Measurements from ENCODE around the gene APBA2. TPM values are rescaled to one million over a fixed set of nuclear protein-coding genes. Genes with fewer than 3 reads are reported as not detected.
A peak's percentile ranks its signal among the peaks of the same experiment; 100 is the strongest.

APBA2 gene
- total RNA-seq, 2 donors from 2014 or later = 9.1 to 9.8 TPM

DNA sequence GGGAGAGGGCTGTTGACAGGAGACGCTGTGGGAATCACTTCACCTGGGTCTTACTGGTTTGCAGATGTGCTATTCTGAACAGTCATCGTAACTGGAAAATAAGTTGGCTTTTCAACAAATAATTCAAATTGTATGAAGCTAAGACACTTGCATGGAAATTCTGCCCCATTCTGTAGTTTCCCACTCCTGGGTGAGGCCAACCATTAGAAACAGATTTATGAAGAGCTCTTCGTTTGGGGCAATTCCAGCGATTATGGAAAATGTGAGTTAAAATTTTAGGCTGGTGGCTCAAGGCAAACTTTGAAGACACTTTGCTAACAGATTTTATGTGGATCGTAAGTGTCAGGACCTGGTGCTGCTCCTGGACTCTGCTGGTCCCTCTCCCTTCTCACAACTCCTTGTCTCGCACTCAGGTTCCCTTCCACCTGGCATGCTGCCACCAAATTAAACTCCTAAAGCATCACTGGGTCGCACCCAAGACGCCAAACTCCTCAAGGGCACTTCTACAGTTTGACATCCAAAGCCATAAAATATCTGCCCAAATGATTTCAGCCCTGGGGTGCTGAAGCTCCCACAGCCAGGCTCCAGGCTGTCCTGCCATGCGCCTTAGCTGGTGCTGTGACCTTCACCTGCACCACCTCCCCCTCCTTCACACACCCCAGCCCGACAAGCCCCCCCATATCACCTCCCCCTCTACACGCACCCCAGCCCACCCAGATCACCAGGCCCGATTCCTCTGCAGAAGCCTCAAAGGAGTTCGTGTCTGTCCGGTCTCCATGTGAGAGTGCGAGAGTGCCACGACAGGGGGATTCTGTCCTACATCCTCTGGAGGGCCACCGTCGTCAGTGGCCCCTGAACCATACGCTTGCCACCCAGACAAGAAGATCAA lies 245.4 kb downstream of the APBA2 start:
- no peak overlapping the region for H3K4me3 Mint-ChIP-seq
- H3K27me3 Mint-ChIP-seq (ENCODE audit: low read depth) = no peaks in the 10 kb centered on the region
- ATAC-seq (replicated peaks in 1 of 2) (no peak), DNase-seq (no peak)
- H3K4me1 Mint-ChIP-seq (ENCODE audit: low read depth) = no peaks in the 10 kb centered on the region
- no peaks in the 10 kb centered on the region for H3K9me3 Mint-ChIP-seq
- no peak overlapping the region for H3K27ac Mint-ChIP-seq
- H3K36me3 Mint-ChIP-seq (ENCODE audit: insufficient read depth in 2 of 2) = no peaks in the 10 kb centered on the region

DNA sequence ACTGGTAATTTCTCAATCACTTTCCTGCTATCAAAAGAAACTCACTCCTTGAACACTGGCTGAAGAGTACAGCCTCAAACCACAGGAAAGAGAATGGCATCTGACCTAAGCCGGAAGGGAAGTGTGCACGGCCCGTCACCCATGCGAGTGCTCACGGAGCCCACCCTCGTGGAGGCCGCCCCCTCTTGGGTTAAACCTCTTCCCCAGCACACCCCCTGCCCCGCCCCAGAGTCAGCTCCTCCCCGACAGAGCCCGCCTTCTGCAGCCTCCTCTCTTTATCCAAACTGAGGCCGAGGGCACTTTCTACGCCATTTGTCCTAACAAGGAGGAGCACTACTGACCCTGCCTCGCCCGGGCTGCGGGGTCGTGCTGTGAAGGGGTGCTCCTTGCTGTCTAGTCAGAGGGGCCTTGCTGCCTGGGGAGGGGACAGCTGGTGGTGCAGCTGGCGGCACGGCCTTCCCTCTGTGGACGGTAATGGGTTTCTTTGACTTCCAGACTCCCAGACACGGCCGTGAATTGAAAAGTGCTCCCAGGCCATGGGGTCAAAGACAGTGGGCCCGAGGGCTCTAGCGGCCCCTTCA lies 246.2 kb downstream of the APBA2 start:
- ATAC-seq (replicated peaks in 1 of 2) = no peak
- Mint-ChIP-seq H3K4me1 (ENCODE audit: low read depth) (no peaks in the 10 kb centered on the region), H3K9me3 (no peaks in the 10 kb centered on the region), H3K27me3 (ENCODE audit: low read depth) (no peaks in the 10 kb centered on the region), H3K36me3 (ENCODE audit: insufficient read depth in 2 of 2) (no peaks in the 10 kb centered on the region), H3K4me3 (no peak overlapping the region), H3K27ac (no peak overlapping the region)
- DNase-seq = no peak

DNA sequence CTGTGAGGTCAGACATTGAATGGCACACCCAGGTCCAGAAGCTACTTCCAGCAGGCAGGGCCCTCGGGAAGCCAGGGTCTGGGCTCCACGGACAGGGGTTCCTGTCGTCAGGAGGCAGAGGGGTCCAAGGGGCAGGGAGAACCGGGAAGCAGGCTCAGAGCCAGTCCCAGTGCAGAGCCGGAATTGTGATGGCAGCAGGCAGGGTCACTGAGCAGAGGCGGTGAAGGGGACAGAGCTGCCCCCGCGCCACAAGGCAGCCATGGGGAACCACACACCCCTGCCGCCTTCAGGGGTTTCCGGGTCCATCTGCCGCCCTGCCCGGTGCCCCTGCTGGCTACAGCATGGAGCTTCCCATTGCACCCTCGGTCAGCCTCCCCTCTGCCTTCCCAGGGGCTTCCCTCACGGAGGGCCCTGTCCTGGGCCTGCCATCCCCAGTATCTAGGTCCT lies 247.0 kb downstream of the APBA2 start:
- ATAC-seq (replicated peaks in 1 of 2) (no peak), DNase-seq (no peak)
- Mint-ChIP-seq H3K4me3 (no peak overlapping the region), H3K36me3 (ENCODE audit: insufficient read depth in 2 of 2) (no peaks in the 10 kb centered on the region), H3K27me3 (ENCODE audit: low read depth) (no peaks in the 10 kb centered on the region), H3K4me1 (ENCODE audit: low read depth) (no peaks in the 10 kb centered on the region), H3K9me3 (no peaks in the 10 kb centered on the region), H3K27ac (no peak overlapping the region)

DNA sequence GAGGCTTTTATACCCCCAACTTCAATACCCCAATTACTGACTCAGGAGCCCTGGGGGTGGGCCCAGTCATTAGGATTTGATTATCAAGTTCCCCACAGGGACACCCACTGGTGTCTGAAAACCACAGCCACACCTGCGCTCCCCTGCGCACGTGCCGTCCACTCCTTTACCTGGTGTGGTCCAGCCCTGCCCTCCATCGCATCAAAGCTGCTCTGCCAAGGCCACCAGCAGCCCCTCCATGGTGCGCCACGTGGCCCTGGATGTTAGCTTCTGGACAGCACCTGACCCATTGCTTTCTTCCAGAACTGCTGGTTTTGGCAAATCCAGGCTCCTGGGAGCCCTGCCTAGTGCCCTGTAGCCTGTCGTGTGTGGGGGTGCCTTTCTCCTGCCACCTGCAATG lies 247.5 kb downstream of the APBA2 start:
- DNase-seq = no peak
- H3K4me1 Mint-ChIP-seq (ENCODE audit: low read depth) = no peaks in the 10 kb centered on the region
- H3K4me3 Mint-ChIP-seq = no peak overlapping the region
- H3K27me3 Mint-ChIP-seq (ENCODE audit: low read depth) = peaks cover 4% of the 10 kb centered on the region
- no peaks in the 10 kb centered on the region for H3K9me3 Mint-ChIP-seq
- H3K27ac Mint-ChIP-seq = no peak overlapping the region
- H3K36me3 Mint-ChIP-seq (ENCODE audit: insufficient read depth in 2 of 2) = no peaks in the 10 kb centered on the region
- no peak for ATAC-seq (replicated peaks in 1 of 2)

DNA sequence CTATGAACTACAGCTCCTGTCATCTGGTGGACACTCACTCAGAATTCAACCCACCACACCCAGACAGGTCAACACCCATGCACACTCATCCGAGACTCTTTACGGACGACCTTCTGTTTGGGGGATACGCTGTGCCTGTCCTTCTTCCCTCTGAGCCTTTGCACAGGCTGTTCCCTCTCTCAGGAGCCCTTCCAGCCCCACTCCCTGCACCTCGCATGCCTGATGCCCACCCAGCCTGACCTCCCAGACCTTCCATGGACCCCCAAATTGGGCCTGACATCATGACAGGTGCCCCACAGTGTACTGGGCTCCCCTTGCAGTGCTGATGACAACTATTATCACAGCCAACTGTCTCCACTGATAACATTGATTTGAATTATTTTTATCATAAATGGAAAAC lies 248.0 kb downstream of the APBA2 start:
- Mint-ChIP-seq H3K27ac (no peak overlapping the region), H3K36me3 (ENCODE audit: insufficient read depth in 2 of 2) (no peaks in the 10 kb centered on the region), H3K27me3 (ENCODE audit: low read depth) (peaks cover 8% of the 10 kb centered on the region), H3K4me1 (ENCODE audit: low read depth) (no peaks in the 10 kb centered on the region), H3K9me3 (no peaks in the 10 kb centered on the region), H3K4me3 (no peak overlapping the region)
- DNase-seq (no peak), ATAC-seq (replicated peaks in 1 of 2) (no peak)

DNA sequence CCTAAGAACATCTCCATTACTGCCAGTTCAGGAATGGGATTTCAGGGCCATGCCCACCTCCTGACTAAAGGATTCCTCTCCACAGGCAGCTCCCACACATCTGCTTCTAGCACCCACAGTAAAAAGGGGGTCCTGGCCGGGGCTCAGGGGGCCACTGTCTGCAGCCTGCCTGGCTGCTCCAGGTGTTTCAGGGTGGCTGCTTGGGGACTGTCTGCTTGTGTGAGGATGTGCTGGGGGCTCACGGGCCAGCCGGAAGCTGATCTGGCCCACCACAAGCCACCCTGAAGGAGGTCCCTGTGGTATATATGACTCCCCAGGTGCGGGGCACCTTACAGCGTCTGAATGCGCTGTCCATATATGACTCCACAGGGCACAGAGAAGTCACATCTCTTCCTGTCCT lies 248.5 kb downstream of the APBA2 start:
- Mint-ChIP-seq H3K4me3 (no peak overlapping the region), H3K36me3 (ENCODE audit: insufficient read depth in 2 of 2) (no peaks in the 10 kb centered on the region), H3K27ac (no peak overlapping the region), H3K27me3 (ENCODE audit: low read depth) (peaks cover 13% of the 10 kb centered on the region), H3K9me3 (no peaks in the 10 kb centered on the region), H3K4me1 (ENCODE audit: low read depth) (no peaks in the 10 kb centered on the region)
- no peak for DNase-seq
- no peak for ATAC-seq (replicated peaks in 1 of 2)

DNA sequence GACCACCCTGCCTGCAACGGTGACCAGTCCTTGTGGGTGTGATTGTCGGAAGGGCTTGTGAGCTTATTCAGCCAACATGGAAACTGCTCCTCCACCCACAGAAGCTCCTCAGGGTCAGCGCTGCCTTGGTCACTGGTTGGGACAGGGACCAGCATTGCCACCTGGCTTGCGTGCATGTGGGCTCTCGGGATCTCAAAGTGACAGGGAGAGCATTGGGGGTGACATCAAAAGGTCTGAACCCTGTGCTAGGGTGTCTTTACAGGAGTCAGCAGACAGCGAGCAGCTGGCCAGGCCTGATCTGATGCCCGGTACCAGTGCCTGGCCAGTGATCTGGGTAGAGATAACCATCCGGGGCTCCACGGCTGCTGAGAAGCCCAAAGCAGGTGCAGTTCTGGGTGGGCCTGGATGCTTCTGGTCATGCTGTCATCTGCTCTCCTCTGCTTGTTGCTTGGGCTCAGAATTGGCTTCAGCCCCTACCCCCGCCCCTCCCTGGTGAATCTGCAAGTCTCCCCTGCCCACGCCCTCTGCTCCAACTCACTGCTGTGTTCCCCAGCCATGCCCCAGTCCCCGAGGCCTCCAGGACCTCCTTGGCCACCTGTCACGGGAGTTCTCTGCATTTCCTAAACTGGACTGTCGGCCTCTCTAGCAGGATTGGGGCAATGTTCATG lies 249.0 kb downstream of the APBA2 start:
- DNase-seq (no peak), ATAC-seq (replicated peaks in 1 of 2) (no peak)
- H3K27ac Mint-ChIP-seq = no peak overlapping the region
- no peaks in the 10 kb centered on the region for H3K9me3 Mint-ChIP-seq
- peaks cover 3% of the 10 kb centered on the region for H3K4me1 Mint-ChIP-seq (ENCODE audit: low read depth)
- no peak overlapping the region for H3K4me3 Mint-ChIP-seq
- no peaks in the 10 kb centered on the region for H3K36me3 Mint-ChIP-seq (ENCODE audit: insufficient read depth in 2 of 2)
- peaks cover 17% of the 10 kb centered on the region for H3K27me3 Mint-ChIP-seq (ENCODE audit: low read depth)

DNA sequence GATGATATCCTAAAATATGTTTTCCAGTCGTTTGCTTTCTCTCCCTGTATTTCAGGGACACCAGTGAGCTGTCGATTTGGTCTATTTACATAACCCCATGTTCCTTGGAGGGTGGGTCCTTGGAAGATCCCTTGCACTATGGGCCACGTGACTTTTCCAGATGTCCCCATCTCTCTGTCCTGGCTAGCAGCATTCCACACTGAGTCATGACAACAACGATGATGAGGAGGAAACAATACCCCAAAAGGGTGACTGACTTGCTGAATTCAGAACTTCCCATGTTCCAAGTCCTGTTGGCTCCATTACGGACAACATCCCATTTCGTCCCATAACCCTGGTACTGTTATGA lies 249.5 kb downstream of the APBA2 start:
- DNase-seq = no peak
- H3K27me3 Mint-ChIP-seq (ENCODE audit: low read depth) = peaks cover 22% of the 10 kb centered on the region
- no peak for ATAC-seq (replicated peaks in 1 of 2)
- H3K27ac Mint-ChIP-seq = no peak overlapping the region
- H3K36me3 Mint-ChIP-seq (ENCODE audit: insufficient read depth in 2 of 2) = no peaks in the 10 kb centered on the region
- H3K4me1 Mint-ChIP-seq (ENCODE audit: low read depth) = peaks cover 8% of the 10 kb centered on the region
- no peak overlapping the region for H3K4me3 Mint-ChIP-seq
- H3K9me3 Mint-ChIP-seq = no peaks in the 10 kb centered on the region

DNA sequence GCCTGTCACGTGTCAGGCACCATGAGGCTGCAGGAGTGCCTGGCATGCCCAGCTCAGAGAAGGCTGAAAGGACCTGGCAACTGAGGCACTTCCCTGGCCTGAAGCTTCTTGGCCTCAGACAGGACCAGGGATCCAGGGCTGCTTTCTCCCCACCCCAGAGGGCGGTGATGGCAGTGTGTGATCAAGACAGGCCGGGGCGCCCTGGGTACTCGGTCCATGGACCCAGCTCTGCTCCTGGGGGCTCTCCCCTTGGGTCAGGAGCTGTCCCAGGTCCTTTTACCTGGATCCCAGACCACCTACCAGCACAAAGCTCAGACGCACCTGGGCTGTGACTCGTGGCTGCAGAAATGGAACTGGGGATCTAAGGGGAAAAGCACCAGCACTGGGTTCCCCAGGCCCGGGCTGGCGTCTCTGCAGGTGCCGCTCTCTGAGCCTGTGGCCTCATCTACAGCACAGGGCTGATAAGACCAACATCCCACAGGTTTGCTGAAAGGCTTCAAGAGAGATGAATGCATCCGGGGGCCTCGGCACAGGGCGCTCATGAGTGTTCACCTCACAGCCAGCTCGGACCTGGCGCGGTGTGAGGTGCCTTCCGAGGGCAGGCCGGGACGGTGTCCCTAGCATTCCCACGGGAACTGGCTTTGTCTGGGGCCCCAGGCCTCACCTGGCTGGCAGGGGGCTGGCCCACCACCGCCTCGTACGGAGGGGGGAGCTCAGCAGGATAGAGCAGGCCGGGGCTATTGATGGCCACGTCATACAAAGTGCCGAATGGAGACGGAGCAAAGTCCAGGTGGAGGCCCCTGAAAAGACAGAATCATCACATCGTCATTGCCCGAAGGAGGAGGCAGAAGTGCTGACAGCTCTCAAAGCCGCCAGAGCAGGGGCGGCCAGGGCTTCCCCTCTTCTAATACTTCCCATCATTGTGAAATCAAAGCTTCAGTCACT lies 250.2 kb downstream of the APBA2 start:
- no peak overlapping the region for H3K4me3 Mint-ChIP-seq
- no peak for ATAC-seq (replicated peaks in 1 of 2)
- H3K9me3 Mint-ChIP-seq = no peaks in the 10 kb centered on the region
- no peak overlapping the region for H3K27ac Mint-ChIP-seq
- no peaks in the 10 kb centered on the region for H3K36me3 Mint-ChIP-seq (ENCODE audit: insufficient read depth in 2 of 2)
- H3K27me3 Mint-ChIP-seq (ENCODE audit: low read depth) = peaks cover 29% of the 10 kb centered on the region
- no peak for DNase-seq
- H3K4me1 Mint-ChIP-seq (ENCODE audit: low read depth) = peaks cover 9% of the 10 kb centered on the region

DNA sequence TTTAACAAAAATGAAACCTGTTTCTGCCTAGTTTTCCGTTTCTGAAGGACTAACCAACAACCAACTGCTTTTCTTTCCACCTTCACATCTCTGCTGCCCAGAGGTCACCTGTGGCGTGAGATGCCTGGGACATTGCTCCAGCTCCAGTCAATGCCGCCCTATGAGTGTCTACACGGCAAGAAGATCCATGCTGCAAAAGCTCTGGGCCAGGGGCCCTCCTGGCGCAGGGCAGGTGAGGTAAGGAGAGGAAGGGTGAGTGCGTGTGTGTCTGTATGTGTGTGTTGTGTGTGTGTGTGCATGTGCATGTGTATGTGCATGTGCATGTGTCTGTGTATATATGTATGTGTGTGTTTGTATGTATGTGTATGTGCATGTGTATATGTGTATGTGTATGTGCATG lies 252.5 kb downstream of the APBA2 start:
- Mint-ChIP-seq H3K36me3 (ENCODE audit: insufficient read depth in 2 of 2) (no peaks in the 10 kb centered on the region), H3K27me3 (ENCODE audit: low read depth) (peaks cover 49% of the 10 kb centered on the region), H3K9me3 (no peaks in the 10 kb centered on the region), H3K4me1 (ENCODE audit: low read depth) (peaks cover 9% of the 10 kb centered on the region), H3K4me3 (no peak overlapping the region), H3K27ac (no peak overlapping the region)
- ATAC-seq (replicated peaks in 1 of 2) (no peak), DNase-seq (no peak)

DNA sequence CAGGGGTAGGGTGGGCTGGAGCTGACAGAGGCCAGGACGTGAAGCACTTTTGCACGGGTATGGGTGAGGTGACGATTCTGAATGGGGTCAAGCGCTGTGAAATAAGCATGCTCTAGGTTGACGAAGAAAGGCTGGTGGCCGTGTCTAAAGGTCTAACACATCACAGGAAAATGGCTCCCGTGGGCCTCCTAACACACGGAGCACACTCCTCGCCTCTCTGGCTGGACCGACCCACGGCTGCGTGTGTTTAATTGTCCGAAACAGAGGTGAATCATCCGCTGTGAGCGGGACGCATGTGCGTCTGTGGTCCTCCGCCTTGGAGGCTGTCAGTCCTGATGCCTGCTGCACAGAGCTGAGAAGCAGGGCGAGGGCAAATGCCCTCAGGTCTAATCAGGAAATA lies 253.3 kb downstream of the APBA2 start:
- DNase-seq (no peak), ATAC-seq (replicated peaks in 1 of 2) (no peak)
- no peaks in the 10 kb centered on the region for H3K9me3 Mint-ChIP-seq
- H3K27ac Mint-ChIP-seq = no peak overlapping the region
- no peak overlapping the region for H3K4me3 Mint-ChIP-seq
- peaks cover 9% of the 10 kb centered on the region for H3K4me1 Mint-ChIP-seq (ENCODE audit: low read depth)
- H3K27me3 Mint-ChIP-seq (ENCODE audit: low read depth) = peaks cover 57% of the 10 kb centered on the region
- H3K36me3 Mint-ChIP-seq (ENCODE audit: insufficient read depth in 2 of 2) = no peaks in the 10 kb centered on the region

DNA sequence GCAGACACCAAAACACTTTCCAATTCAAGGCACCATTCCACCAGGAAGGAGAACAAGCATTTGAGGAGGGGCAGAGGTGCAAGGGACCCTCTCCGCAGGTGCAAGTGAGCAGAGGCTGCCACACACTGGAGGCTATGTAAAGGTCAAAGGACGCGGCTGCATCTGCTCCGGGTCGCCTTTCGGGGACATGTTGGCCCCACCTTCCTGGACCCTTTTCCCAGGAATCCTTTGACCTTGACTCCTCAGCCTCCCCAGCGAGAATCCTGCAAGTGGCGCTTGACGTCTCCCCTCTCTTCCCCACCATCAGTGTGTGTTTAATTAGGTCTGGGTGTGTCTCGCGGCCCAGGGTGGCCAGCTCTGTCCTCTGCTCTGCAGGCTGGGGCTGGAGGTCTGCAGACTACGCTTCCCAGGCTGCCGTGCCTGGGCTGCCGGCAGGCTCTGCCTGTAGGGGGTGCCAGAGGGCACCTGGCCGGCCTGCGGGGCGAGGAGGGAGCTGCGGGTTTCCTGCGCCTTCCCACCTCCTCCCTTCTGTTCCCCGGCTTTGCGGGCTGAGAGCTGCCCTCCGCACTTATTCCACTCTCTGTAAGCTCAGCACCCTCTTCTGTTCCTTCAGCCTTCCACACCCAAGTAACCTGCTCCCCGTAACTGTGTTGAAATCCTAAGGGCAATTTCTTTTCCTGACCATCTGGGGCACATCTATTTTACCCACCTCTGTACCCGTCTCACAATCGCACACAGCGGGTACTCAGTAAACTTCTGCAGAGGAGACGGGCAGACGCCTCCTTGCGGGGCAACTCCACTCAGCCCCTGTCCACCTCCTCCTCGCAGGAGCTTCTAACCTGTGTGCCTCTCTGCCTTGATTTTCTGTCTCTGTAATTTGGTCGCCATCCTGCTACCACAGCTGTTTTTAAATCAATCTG lies 254.0 kb downstream of the APBA2 start:
- Mint-ChIP-seq H3K4me1 (ENCODE audit: low read depth) (peaks cover 9% of the 10 kb centered on the region), H3K27me3 (ENCODE audit: low read depth) (peaks cover 62% of the 10 kb centered on the region), H3K4me3 (peak overlapping the region in 1 of 2 donors; percentile 36)

More for the DNA sequence above, 254.0 kb downstream of the APBA2 start:
- peak; percentile 62 to 78 for DNase-seq
- no peak overlapping the region for H3K27ac Mint-ChIP-seq
- H3K9me3 Mint-ChIP-seq = no peaks in the 10 kb centered on the region
- ATAC-seq (replicated peaks in 1 of 2) = peak; percentile 73 to 79
- no peaks in the 10 kb centered on the region for H3K36me3 Mint-ChIP-seq (ENCODE audit: insufficient read depth in 2 of 2)
